Activated CD4-positive, alpha-beta T cell treated with anti-CD3 and anti-CD28 coated beads for 36 hours (primary cell): ENCODE data around the gene LCN12. TPM values are rescaled to one million over a fixed set of nuclear protein-coding genes. Genes with fewer than 3 reads are reported as not detected.

Experiments
- ATAC-seq: fragments of 200-7000 bp; cut with Tn5 transposase; one replicate; pipeline ENCODE4 v1.10.0; 2021; ENCODE audit warnings: mild to moderate bottlenecking, moderate library complexity
- CTCF ChIA-PET: fragments of 350-600 bp; sonication (Branson Sonifier 250); formaldehyde crosslinking; loops from one replicate; lab custom pipeline; 2021; ENCODE audit warnings: antibody characterized with exemption; lab: Charles Lee
- POLR2A ChIA-PET: fragments of 350-600 bp; sonication (Branson Sonifier 250); formaldehyde crosslinking; loops from one replicate; lab custom pipeline; 2021; ENCODE audit warnings: antibody characterized with exemption, inconsistent platforms; lab: Charles Lee
- DNase-seq: peaks from one replicate; pipeline ENCODE4 v3.0.0-alpha.2; 2020
- H3K27ac Mint-ChIP-seq: one replicate; pipeline ENCODE4 v1.8.0; 2021; ENCODE audit warnings: mixed read lengths
- H3K27me3 Mint-ChIP-seq: one replicate; pipeline ENCODE4 v1.8.0; 2021; ENCODE audit warnings: mixed read lengths
- H3K36me3 Mint-ChIP-seq: one replicate; pipeline ENCODE4 v1.8.0; 2021; ENCODE audit warnings: low read depth, mixed read lengths
- H3K4me1 Mint-ChIP-seq: one replicate; pipeline ENCODE4 v1.8.0; 2021; ENCODE audit warnings: mixed read lengths
- H3K4me3 Mint-ChIP-seq: one replicate; pipeline ENCODE4 v1.8.0; 2021; ENCODE audit warnings: mild to moderate bottlenecking, moderate library complexity, mixed read lengths
- H3K9me3 Mint-ChIP-seq: one replicate; pipeline ENCODE4 v1.8.0; 2021; ENCODE audit warnings: low read depth, mixed read lengths
- intact Hi-C, 2 experiments: fragments of 100-400 bp; cut with DNase I in 1 of 2; cut with micrococcal nuclease in 1 of 2; formaldehyde crosslinking; loops; one replicate each; pipeline versions ENCODE4 v1.14.2 to v1.15.1; 2022 to 2024; cut with DNase I, micrococcal nuclease
- total RNA-seq, 2 experiments: library from RNA; stranded (reverse); gene quantifications; one replicate each; pipeline ENCODE4 v1.2.3, GENCODE V29; 2021

LCN12 gene
- total RNA-seq, 2 experiments from 2014 or later = 1.1 to 1.5 TPM

GRCh38 chr9:136978073-136978864, 26.2 kb downstream of the LCN12 start:
- H3K27me3 Mint-ChIP-seq = no peaks in the 10 kb centered on the region
- ATAC-seq (peak; percentile 47), DNase-seq (peak; percentile 87)
- no peak overlapping the region for H3K4me3 Mint-ChIP-seq
- no peaks in the 10 kb centered on the region for H3K9me3 Mint-ChIP-seq
- intact Hi-C loops = loop anchor here (1.0 kb wide), 9 partner anchors 14 to 483 kb away; partner anchors contain the start of genes PAXX (in 2 of the 2), PHPT1 (in 1 of the 2), TMEM141 (in 1 of the 2) and TRAF2 (in 1 of the 2)
- no peak overlapping the region for H3K27ac Mint-ChIP-seq
- POLR2A ChIA-PET = interaction anchor here (0.8 kb wide), 1 partner anchor 13 kb away, joined by 4 read pairs; the partner anchor contains the start of gene PAXX
- H3K4me1 Mint-ChIP-seq = peaks cover 13% of the 10 kb centered on the region
- no peaks in the 10 kb centered on the region for H3K36me3 Mint-ChIP-seq
- CTCF ChIA-PET = interaction anchor here (0.6 to 1.9 kb wide), 6 partner anchors 13 to 90 kb away, joined by 3 to 15 read pairs (median 3); partner anchors contain the start of genes CLIC3 and PAXX

- Mint-ChIP-seq H3K27ac (no peak overlapping the region), H3K4me1 (peaks cover 13% of the 10 kb centered on the region), H3K9me3 (no peaks in the 10 kb centered on the region), H3K36me3 (no peaks in the 10 kb centered on the region), H3K4me3 (no peak overlapping the region), H3K27me3 (peaks cover 4% of the 10 kb centered on the region)
- ChIA-PET POLR2A (interaction anchor here (0.8 kb wide), 1 partner anchor 13 kb away, joined by 4 read pairs; the partner anchor contains the start of gene PAXX), CTCF (interaction anchor here (0.6 to 1.9 kb wide), 5 partner anchors 13 to 56 kb away, joined by 3 to 15 read pairs (median 3); partner anchors contain the start of genes CLIC3 and PAXX)
- ATAC-seq (no peak), DNase-seq (no peak)
- intact Hi-C loops = loop anchor here (1.0 kb wide), 9 partner anchors 13 to 482 kb away; partner anchors contain the start of genes PAXX (in 2 of the 2), PHPT1 (in 1 of the 2), TMEM141 (in 1 of the 2) and TRAF2 (in 1 of the 2)
Measured at GRCh38 chr9:136978865-136979544, 26.9 kb downstream of the LCN12 start.

- intact Hi-C loops = no loop called here
- peaks cover 5% of the 10 kb centered on the region for H3K27me3 Mint-ChIP-seq
- no peak overlapping the region for H3K27ac Mint-ChIP-seq
- CTCF ChIA-PET = interaction anchor here (0.6 to 0.9 kb wide), 2 partner anchors 55 to 566 kb away, joined by 3 read pairs; no protein-coding TSS in a partner anchor
- DNase-seq (no peak), ATAC-seq (no peak)
- POLR2A ChIA-PET = no interaction called here
- peaks cover 11% of the 10 kb centered on the region for H3K4me1 Mint-ChIP-seq
- H3K9me3 Mint-ChIP-seq = no peaks in the 10 kb centered on the region
- H3K36me3 Mint-ChIP-seq = no peaks in the 10 kb centered on the region
- H3K4me3 Mint-ChIP-seq = no peak overlapping the region
Measured at GRCh38 chr9:136979769-136980587, 27.9 kb downstream of the LCN12 start.

- ChIA-PET POLR2A (no interaction called here), CTCF (interaction anchor here (0.6 kb wide), 1 partner anchor 567 kb away, joined by 3 read pairs; no protein-coding TSS in a partner anchor)
- Mint-ChIP-seq H3K9me3 (no peaks in the 10 kb centered on the region), H3K4me3 (no peak overlapping the region), H3K36me3 (no peaks in the 10 kb centered on the region), H3K27me3 (peaks cover 5% of the 10 kb centered on the region), H3K4me1 (peaks cover 5% of the 10 kb centered on the region), H3K27ac (no peak overlapping the region)
- ATAC-seq (no peak), DNase-seq (no peak)
- intact Hi-C loops = no loop called here
Measured at GRCh38 chr9:136980669-136981478, 28.8 kb downstream of the LCN12 start.

- no peak for ATAC-seq
- POLR2A ChIA-PET = no interaction called here
- no peak for DNase-seq
- Mint-ChIP-seq H3K27me3 (peaks cover 10% of the 10 kb centered on the region), H3K36me3 (no peaks in the 10 kb centered on the region), H3K4me3 (no peak overlapping the region), H3K27ac (no peak overlapping the region), H3K4me1 (no peaks in the 10 kb centered on the region), H3K9me3 (no peaks in the 10 kb centered on the region)
- CTCF ChIA-PET = interaction anchor here (1.2 kb wide), 1 partner anchor 48 kb away, joined by 3 read pairs; no protein-coding TSS in a partner anchor
- intact Hi-C loops = no loop called here
Measured at GRCh38 chr9:136981588-136982231, 29.6 kb downstream of the LCN12 start.

GRCh38 chr9:136982232-136983051, 30.4 kb downstream of the LCN12 start, which contains the start of gene LCNL1:
Gene LCNL1 (plus strand): TSS chr9:136982993. CDS start chr9:136983587, 594 bp downstream.
- Mint-ChIP-seq H3K36me3 (no peaks in the 10 kb centered on the region), H3K4me1 (no peaks in the 10 kb centered on the region), H3K27ac (no peak within 1 kb of the TSS), H3K4me3 (no peak within 1 kb of the TSS), H3K9me3 (no peaks in the 10 kb centered on the region), H3K27me3 (peaks cover 10% of the 10 kb centered on the region)
- no peak for ATAC-seq
- ChIA-PET POLR2A (no interaction called here), CTCF (interaction anchor here (0.5 to 1.2 kb wide), 3 partner anchors 47 to 194 kb away, joined by 3 read pairs; no protein-coding TSS in a partner anchor)
- intact Hi-C loops = no loop called here
- DNase-seq = no peak

- Mint-ChIP-seq H3K36me3 (no peaks in the 10 kb centered on the region), H3K9me3 (no peaks in the 10 kb centered on the region), H3K27ac (no peak overlapping the region), H3K27me3 (peaks cover 13% of the 10 kb centered on the region), H3K4me3 (no peak overlapping the region), H3K4me1 (no peaks in the 10 kb centered on the region)
- POLR2A ChIA-PET = no interaction called here
- CTCF ChIA-PET = no interaction called here
- no peak for ATAC-seq
- intact Hi-C loops = no loop called here
- no peak for DNase-seq
Measured at GRCh38 chr9:136983167-136983566, 31.1 kb downstream of the LCN12 start.

GRCh38 chr9:136983656-136984314, 31.7 kb downstream of the LCN12 start:
- Mint-ChIP-seq H3K9me3 (no peaks in the 10 kb centered on the region), H3K27ac (no peak overlapping the region), H3K27me3 (peaks cover 13% of the 10 kb centered on the region), H3K4me1 (no peaks in the 10 kb centered on the region), H3K36me3 (no peaks in the 10 kb centered on the region), H3K4me3 (no peak overlapping the region)
- ATAC-seq (no peak), DNase-seq (no peak)
- intact Hi-C loops = no loop called here
- POLR2A ChIA-PET = no interaction called here
- CTCF ChIA-PET = no interaction called here
